ENCODE data around the gene NDST1. TPM values are rescaled to one million over a fixed set of nuclear protein-coding genes. Genes with fewer than 3 reads are reported as not detected.

Gene NDST1
- total RNA-seq, 2 experiments from 2014 or later: 5.1 to 5.5 TPM

DNA sequence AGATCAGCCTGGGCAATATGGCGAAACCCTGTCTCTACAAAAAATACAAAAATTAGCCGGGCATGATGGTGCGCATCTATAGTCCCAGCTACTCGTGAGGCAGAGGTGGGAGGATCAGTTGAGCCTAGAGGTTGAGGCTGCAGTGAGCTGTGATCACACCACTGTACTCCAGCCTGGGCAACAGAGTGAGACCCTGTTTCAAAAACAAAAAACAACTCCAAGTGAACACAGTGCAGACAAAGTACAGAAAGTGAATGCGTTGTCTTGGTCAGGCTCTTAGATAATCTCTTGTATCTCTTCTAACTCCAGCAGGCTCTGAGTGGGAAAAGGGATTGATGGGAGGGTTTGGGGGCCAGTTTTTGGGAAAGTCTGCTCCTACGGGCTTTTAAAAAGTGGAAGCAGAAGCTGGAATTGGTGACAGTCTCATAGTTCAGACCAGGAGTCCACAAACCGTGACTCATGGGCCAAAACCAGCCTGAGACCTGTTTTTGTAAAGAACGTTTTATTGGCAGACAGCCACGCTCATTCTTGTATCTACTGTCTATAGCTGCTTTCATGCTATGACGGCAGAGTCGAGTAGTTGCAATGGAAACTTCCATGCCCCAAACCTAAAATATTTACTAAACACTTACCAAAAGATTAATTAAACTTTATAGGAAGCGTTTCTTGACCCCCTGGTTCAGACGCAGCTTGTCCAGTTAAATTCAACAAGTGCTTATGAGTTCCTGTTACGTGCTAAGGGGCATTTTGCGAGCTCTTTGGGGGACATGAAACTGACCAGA is 32.9 kb downstream of the NDST1 start:
- intact Hi-C loops (cut with DNase I, micrococcal nuclease): no loop called here
- POLR2A ChIA-PET: no interaction called here
- CTCF ChIA-PET: interaction anchor here (1.1 to 2.7 kb wide), 2 partner anchors 9 to 20 kb away, joined by 3 to 9 read pairs; no protein-coding TSS in a partner anchor
- ATAC-seq: no peak
- no peak overlapping the region for H3K27ac Mint-ChIP-seq
- no peaks in the 10 kb centered on the region for H3K4me1 Mint-ChIP-seq
- H3K4me3 Mint-ChIP-seq: no peak overlapping the region
- no peaks in the 10 kb centered on the region for H3K27me3 Mint-ChIP-seq
- peaks cover 6% of the 10 kb centered on the region for H3K36me3 Mint-ChIP-seq (ENCODE audit: low read depth)
- peaks cover 3% of the 10 kb centered on the region for H3K9me3 Mint-ChIP-seq (ENCODE audit: low read depth)
- DNase-seq: no peak

DNA sequence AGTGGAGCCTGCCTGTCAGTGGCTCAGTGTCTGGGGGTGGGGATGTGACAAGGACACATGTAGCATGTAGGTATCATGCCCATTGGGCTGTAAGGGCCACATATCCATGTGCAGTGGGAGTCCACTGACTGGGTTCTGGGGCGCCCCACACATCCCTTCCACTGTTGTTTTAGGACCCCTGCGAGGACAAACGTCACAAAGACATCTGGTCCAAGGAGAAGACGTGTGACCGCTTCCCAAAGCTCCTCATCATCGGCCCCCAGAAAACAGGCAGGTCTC is 33.4 kb downstream of the NDST1 start:
- Mint-ChIP-seq H3K4me3 (no peak overlapping the region), H3K27me3 (no peaks in the 10 kb centered on the region), H3K4me1 (no peaks in the 10 kb centered on the region), H3K36me3 (ENCODE audit: low read depth) (peaks cover 6% of the 10 kb centered on the region), H3K27ac (no peak overlapping the region), H3K9me3 (ENCODE audit: low read depth) (peaks cover 3% of the 10 kb centered on the region)
- ATAC-seq (no peak), DNase-seq (no peak)
- ChIA-PET POLR2A (no interaction called here), CTCF (interaction anchor here (1.1 to 2.7 kb wide), 2 partner anchors 9 to 19 kb away, joined by 3 to 9 read pairs; no protein-coding TSS in a partner anchor)
- intact Hi-C loops (cut with DNase I, micrococcal nuclease): no loop called here

DNA sequence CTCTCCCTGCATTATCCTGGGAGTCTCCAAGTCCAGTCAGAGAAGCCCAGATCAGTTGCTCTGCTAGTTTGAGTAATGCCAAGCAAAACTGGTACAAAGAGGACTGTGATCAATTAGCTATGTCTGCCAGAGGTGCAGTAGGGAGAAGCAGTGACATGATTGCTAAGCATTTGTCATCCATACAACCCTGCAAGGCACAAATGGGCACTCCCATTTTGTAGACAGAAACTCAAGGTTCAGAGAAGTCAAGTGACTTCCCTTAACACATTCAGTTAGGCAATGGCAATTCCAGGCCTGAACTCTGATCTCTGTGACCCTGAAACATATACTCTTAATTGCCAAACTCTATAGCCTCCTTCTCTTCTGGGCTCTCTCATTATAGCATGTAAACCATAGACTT is 34.0 kb downstream of the NDST1 start:
- peaks cover 3% of the 10 kb centered on the region for H3K9me3 Mint-ChIP-seq (ENCODE audit: low read depth)
- H3K27ac Mint-ChIP-seq: no peak overlapping the region
- H3K4me3 Mint-ChIP-seq: no peak overlapping the region
- no peaks in the 10 kb centered on the region for H3K4me1 Mint-ChIP-seq
- peaks cover 6% of the 10 kb centered on the region for H3K36me3 Mint-ChIP-seq (ENCODE audit: low read depth)
- ATAC-seq: peak; percentile 14
- intact Hi-C loops (cut with DNase I, micrococcal nuclease): no loop called here
- no peak for DNase-seq
- H3K27me3 Mint-ChIP-seq: no peaks in the 10 kb centered on the region
- CTCF ChIA-PET: interaction anchor here (0.6 to 2.7 kb wide), 5 partner anchors 8 to 741 kb away, joined by 3 to 9 read pairs (median 4); no protein-coding TSS in a partner anchor
- POLR2A ChIA-PET: no interaction called here

DNA sequence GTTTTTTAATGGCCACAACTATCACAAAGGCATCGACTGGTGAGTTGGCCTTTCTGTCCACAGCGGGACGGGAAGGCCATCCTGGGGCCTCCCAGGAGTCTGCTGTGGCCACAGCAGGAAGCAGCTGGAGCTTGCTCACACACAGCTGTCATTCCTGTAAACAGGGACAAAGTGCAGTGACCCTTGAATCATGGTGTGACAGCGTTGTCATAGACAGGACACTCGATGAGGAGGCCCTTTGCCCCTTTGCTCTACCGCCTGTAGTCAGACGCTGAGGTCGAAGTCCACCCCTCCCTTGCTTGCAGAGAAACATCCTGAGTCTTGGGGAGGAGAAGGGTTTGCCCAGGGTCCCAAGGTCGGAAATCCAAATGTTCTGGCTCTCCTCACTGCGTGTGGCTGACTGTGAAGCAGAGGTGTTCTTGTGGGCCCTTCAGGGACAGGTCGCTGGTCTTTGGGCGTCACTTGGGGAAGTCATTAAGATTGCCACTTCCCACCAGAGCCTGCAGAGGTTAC is 35.1 kb downstream of the NDST1 start:
- no peaks in the 10 kb centered on the region for H3K9me3 Mint-ChIP-seq (ENCODE audit: low read depth)
- no peak for ATAC-seq
- no peak overlapping the region for H3K27ac Mint-ChIP-seq
- CTCF ChIA-PET: interaction anchor here (0.6 to 2.7 kb wide), 5 partner anchors 18 to 1003 kb away, joined by 3 to 10 read pairs (median 6); no protein-coding TSS in a partner anchor
- H3K36me3 Mint-ChIP-seq (ENCODE audit: low read depth): no peaks in the 10 kb centered on the region
- DNase-seq: no peak
- H3K4me3 Mint-ChIP-seq: no peak overlapping the region
- POLR2A ChIA-PET: no interaction called here
- H3K27me3 Mint-ChIP-seq: no peaks in the 10 kb centered on the region
- no peaks in the 10 kb centered on the region for H3K4me1 Mint-ChIP-seq
- intact Hi-C loops (cut with DNase I, micrococcal nuclease): no loop called here

DNA sequence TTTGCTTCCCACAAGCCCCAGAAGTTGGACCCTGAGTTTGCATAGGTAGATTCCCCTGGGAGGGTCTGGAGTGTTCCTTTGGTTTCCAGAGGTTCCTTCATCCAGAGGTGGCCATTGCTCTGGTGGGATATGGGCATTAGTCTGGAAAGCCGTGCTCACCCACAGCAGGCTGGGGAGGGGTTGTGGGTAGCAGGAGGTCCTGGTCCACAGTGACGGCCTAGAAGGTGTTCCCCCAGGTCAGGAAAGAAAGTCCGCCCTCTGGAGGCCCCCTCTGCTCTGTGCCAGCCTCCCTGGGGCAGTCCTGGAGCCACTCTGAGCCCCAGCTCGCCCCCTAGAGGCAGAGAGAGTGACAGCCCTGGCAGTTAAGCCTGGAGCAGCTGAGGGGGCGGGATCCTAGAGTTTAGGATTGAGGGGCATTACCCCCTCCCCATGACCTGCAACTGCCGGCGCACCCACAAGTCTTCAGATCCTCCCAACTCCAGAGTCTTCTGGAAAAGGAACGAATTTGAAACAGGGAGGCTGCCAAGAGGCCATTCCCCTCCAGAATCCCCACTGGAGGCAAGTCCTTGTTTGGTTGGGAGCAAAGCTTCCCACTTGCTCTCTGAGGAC is 36.8 kb downstream of the NDST1 start:
- DNase-seq (peak; percentile 84), ATAC-seq (peak; percentile 98)
- ChIA-PET CTCF (interaction anchor here (0.6 to 2.5 kb wide), 12 partner anchors 8 to 803 kb away, joined by 3 to 10 read pairs (median 4); no protein-coding TSS in a partner anchor), POLR2A (no interaction called here)
- Mint-ChIP-seq H3K9me3 (ENCODE audit: low read depth) (no peaks in the 10 kb centered on the region), H3K27ac (no peak overlapping the region), H3K27me3 (no peaks in the 10 kb centered on the region), H3K4me3 (no peak overlapping the region), H3K4me1 (no peaks in the 10 kb centered on the region), H3K36me3 (ENCODE audit: low read depth) (no peaks in the 10 kb centered on the region)
- intact Hi-C loops (cut with DNase I, micrococcal nuclease): loop anchor here (1.0 to 2.0 kb wide), 2 partner anchors 85 to 86 kb away; no protein-coding TSS in a partner anchor

DNA sequence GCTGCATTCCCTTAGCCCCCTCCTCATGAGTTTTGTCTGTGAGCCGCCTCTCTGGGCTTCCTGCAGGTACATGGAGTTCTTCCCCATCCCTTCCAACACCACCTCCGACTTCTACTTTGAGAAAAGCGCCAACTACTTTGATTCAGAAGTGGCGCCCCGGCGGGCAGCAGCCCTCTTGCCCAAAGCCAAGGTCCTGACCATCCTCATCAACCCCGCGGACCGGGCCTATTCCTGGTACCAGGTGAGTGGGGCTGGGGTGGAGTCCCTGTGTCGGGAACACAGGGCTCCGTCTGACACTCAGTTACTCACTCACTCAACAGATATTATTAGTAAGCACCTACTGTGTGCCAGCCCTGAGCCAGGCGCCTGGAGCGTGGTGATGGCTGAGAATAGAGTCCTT is 37.3 kb downstream of the NDST1 start:
- Mint-ChIP-seq H3K27ac (no peak overlapping the region), H3K9me3 (ENCODE audit: low read depth) (no peaks in the 10 kb centered on the region)
- intact Hi-C loops (cut with DNase I, micrococcal nuclease): loop anchor here in 1 of 2 experiments (2.0 kb wide), 1 partner anchor 86 kb away; no protein-coding TSS in a partner anchor

DNA sequence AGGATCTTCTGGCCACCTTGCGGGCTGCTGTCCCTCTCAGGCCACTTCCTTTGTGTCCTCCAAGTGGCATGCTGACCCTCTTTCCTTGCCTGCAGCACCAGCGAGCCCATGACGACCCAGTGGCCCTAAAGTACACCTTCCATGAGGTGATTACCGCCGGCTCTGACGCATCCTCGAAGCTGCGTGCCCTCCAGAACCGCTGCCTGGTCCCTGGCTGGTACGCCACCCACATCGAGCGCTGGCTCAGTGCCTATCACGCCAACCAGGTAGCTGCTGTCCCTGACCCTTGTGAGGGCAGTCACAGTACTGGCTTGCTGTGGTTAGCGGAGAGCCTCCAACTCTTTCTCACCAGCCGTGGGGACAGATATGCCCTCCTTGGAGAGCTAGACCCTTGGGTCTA is 40.2 kb downstream of the NDST1 start:
- ChIA-PET POLR2A (no interaction called here), CTCF (interaction anchor here (0.5 to 1.1 kb wide), 4 partner anchors 12 to 703 kb away, joined by 3 to 7 read pairs (median 4); partner anchors contain the start of gene CD74)
- no peaks in the 10 kb centered on the region for H3K36me3 Mint-ChIP-seq (ENCODE audit: low read depth)
- H3K4me1 Mint-ChIP-seq: no peaks in the 10 kb centered on the region
- DNase-seq: no peak
- no peak overlapping the region for H3K27ac Mint-ChIP-seq
- ATAC-seq: no peak
- no peaks in the 10 kb centered on the region for H3K9me3 Mint-ChIP-seq (ENCODE audit: low read depth)
- no peak overlapping the region for H3K4me3 Mint-ChIP-seq
- H3K27me3 Mint-ChIP-seq: no peaks in the 10 kb centered on the region
- intact Hi-C loops (cut with DNase I, micrococcal nuclease): no loop called here

More for the DNA sequence above, 37.3 kb downstream of the NDST1 start:
- no peaks in the 10 kb centered on the region for H3K27me3 Mint-ChIP-seq
- no peaks in the 10 kb centered on the region for H3K4me1 Mint-ChIP-seq
- CTCF ChIA-PET: interaction anchor here (0.6 to 2.5 kb wide), 9 partner anchors 8 to 103 kb away, joined by 3 to 10 read pairs (median 4); no protein-coding TSS in a partner anchor
- no peak for DNase-seq
- no peak overlapping the region for H3K4me3 Mint-ChIP-seq
- POLR2A ChIA-PET: interaction anchor here (0.6 kb wide), 1 partner anchor 64 kb away, joined by 4 read pairs; no protein-coding TSS in a partner anchor
- ATAC-seq: no peak
- H3K36me3 Mint-ChIP-seq (ENCODE audit: low read depth): no peaks in the 10 kb centered on the region

DNA sequence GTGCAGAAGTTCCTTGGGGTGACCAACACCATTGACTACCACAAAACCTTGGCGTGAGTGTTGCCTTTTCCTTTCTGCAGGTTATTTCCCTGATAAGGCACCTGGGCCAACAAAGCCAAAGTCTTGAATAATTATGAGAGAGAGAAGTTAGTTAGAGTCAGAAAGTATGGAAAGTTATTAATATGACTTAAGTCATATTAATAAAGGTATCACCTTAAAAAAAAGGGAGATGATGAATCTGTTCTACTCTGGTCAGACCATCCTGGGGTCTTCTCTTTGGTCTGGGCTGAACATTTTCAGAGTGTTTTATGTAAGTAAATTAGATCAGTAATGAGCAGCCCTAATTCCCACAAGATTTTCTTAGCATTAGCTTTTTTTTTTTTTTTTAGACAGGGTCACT is 41.8 kb downstream of the NDST1 start:
- H3K4me1 Mint-ChIP-seq: no peaks in the 10 kb centered on the region
- POLR2A ChIA-PET: no interaction called here
- CTCF ChIA-PET: interaction anchor here (0.7 to 1.2 kb wide), 3 partner anchors 9 to 94 kb away, joined by 3 to 4 read pairs (median 3); no protein-coding TSS in a partner anchor

DNA sequence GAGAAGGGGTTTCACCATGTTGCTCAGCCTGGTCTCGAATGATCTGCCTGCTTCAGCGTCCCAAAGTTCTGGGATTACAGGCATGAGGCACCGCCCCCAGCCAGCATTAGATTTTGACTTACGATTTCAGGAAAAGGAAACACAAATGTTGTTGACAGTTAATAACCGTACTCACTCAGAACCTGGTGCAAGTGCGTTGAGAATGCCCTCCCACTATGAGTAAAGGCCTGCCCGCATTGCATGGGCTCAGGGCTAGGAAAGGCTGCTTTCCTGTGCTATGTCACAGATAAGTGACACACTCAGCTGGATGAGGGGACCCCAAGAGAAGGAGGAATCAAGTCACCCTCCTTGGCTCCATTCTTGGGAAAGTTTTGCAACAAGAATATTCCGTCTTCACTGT is 42.4 kb downstream of the NDST1 start:
- no peaks in the 10 kb centered on the region for H3K4me1 Mint-ChIP-seq
- no peak overlapping the region for H3K4me3 Mint-ChIP-seq
- H3K36me3 Mint-ChIP-seq (ENCODE audit: low read depth): no peaks in the 10 kb centered on the region
- CTCF ChIA-PET: interaction anchor here (0.7 to 1.0 kb wide), 3 partner anchors 9 to 93 kb away, joined by 3 read pairs; no protein-coding TSS in a partner anchor
- intact Hi-C loops (cut with DNase I, micrococcal nuclease): no loop called here
- ATAC-seq (no peak), DNase-seq (no peak)
- no peaks in the 10 kb centered on the region for H3K27me3 Mint-ChIP-seq
- no peak overlapping the region for H3K27ac Mint-ChIP-seq
- no peaks in the 10 kb centered on the region for H3K9me3 Mint-ChIP-seq (ENCODE audit: low read depth)
- POLR2A ChIA-PET: no interaction called here

More for the DNA sequence above, 41.8 kb downstream of the NDST1 start:
- H3K4me3 Mint-ChIP-seq: no peak overlapping the region
- H3K36me3 Mint-ChIP-seq (ENCODE audit: low read depth): no peaks in the 10 kb centered on the region
- no peak for DNase-seq
- H3K9me3 Mint-ChIP-seq (ENCODE audit: low read depth): no peaks in the 10 kb centered on the region
- no peak overlapping the region for H3K27ac Mint-ChIP-seq
- ATAC-seq: no peak
- no peaks in the 10 kb centered on the region for H3K27me3 Mint-ChIP-seq
- intact Hi-C loops (cut with DNase I, micrococcal nuclease): no loop called here

DNA sequence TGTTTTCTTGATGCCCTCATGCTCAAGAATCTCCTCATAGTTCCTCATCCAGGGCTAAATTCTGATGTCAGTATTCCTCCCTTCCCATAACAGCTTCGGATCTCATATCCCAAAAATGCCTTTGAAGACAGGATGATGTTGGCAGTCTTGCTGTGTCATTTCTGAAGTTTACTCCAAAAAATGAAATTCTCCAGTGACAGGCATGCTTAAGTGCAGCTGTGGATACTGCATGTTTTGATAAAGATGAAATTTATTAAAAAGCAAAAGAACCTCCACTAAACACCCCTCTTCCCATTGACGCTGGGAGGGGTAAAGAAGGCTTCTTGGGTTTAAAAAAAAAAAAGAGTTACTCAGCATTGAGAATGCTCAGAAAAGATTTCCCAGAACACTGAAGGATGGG is 43.1 kb downstream of the NDST1 start:
- H3K27me3 Mint-ChIP-seq: no peaks in the 10 kb centered on the region
- H3K27ac Mint-ChIP-seq: no peak overlapping the region
- H3K4me1 Mint-ChIP-seq: no peaks in the 10 kb centered on the region
- no peaks in the 10 kb centered on the region for H3K9me3 Mint-ChIP-seq (ENCODE audit: low read depth)
- H3K36me3 Mint-ChIP-seq (ENCODE audit: low read depth): no peaks in the 10 kb centered on the region
- DNase-seq: no peak
- ChIA-PET POLR2A (interaction anchor here (0.6 kb wide), 1 partner anchor 126 kb away, joined by 5 read pairs; no protein-coding TSS in a partner anchor), CTCF (interaction anchor here (0.7 to 1.0 kb wide), 3 partner anchors 9 to 12 kb away, joined by 3 to 4 read pairs (median 4); no protein-coding TSS in a partner anchor)
- no peak for ATAC-seq
- no peak overlapping the region for H3K4me3 Mint-ChIP-seq
- intact Hi-C loops (cut with DNase I, micrococcal nuclease): no loop called here

DNA sequence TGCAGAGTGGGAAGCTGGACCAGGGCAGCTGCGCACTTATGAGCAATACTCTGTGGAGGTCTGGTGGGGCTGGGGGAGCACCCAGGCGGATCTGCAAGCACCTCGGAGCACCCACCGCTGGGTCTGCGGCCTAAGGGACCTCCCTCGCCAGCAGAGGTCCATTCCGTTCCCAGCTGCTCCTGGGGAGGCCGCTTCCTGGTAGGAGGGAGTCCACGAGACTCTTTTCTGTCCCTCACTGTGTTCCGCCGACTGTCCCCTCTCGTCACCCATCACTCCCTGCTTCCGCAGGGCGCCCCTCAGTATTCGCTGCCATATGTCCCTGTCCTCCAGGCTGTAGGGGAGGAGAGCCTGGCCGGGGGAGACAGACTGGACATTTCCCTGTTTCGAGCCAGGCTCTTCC is 45.5 kb downstream of the NDST1 start:
- Mint-ChIP-seq H3K9me3 (ENCODE audit: low read depth) (no peaks in the 10 kb centered on the region), H3K27ac (no peak overlapping the region), H3K27me3 (no peaks in the 10 kb centered on the region), H3K4me1 (no peaks in the 10 kb centered on the region), H3K4me3 (no peak overlapping the region), H3K36me3 (ENCODE audit: low read depth) (no peaks in the 10 kb centered on the region)
- ChIA-PET POLR2A (interaction anchor here (0.6 kb wide), 1 partner anchor 283 kb away, joined by 5 read pairs; no protein-coding TSS in a partner anchor), CTCF (interaction anchor here (1.2 kb wide), 1 partner anchor 9 kb away, joined by 5 read pairs; no protein-coding TSS in a partner anchor)
- no peak for DNase-seq
- intact Hi-C loops (cut with DNase I, micrococcal nuclease): no loop called here
- ATAC-seq: no peak

All from activated CD4-positive, alpha-beta T cell treated with anti-CD3 and anti-CD28 coated beads for 36 hours (primary cell).